ENCODE data around the gene PDPN.

PDPN gene

GRCh38 chr1:13583595-13583965 is at the start of gene PDPN:
Gene PDPN (plus strand): TSS chr1:13583832. CDS start chr1:13584034, 202 bp downstream.
- no peak for TF ChIP-seq CTCF (IDR thresholded peaks at IDR 0.05; ENCODE audit: borderline replicate concordance, control extremely low read depth, extremely low read depth, insufficient read depth, missing control alignments)
- in situ Hi-C loops (cut with MboI; ENCODE audit: low sequenced_read_pairs, unreplicated experiment), result no loop called here
- DNase-seq (ENCODE audit: low spot score), result no peak

GRCh38 chr1:13535227-13535626 is 48.4 kb upstream of the PDPN start:
- TF ChIP-seq CTCF (IDR thresholded peaks at IDR 0.05; ENCODE audit: borderline replicate concordance, control extremely low read depth, extremely low read depth, insufficient read depth, missing control alignments), result no peak
- DNase-seq (ENCODE audit: low spot score), result no peak
- in situ Hi-C loops (cut with MboI; ENCODE audit: low sequenced_read_pairs, unreplicated experiment), result no loop called here

GRCh38 chr1:13536571-13536970 is 47.1 kb upstream of the PDPN start:
- in situ Hi-C loops (cut with MboI; ENCODE audit: low sequenced_read_pairs, unreplicated experiment), result no loop called here
- no peak for DNase-seq (ENCODE audit: low spot score)
- TF ChIP-seq CTCF (IDR thresholded peaks at IDR 0.05; ENCODE audit: borderline replicate concordance, control extremely low read depth, extremely low read depth, insufficient read depth, missing control alignments), result no peak

- in situ Hi-C loops (cut with MboI; ENCODE audit: low sequenced_read_pairs, unreplicated experiment), result no loop called here
- no peak for TF ChIP-seq CTCF (IDR thresholded peaks at IDR 0.05; ENCODE audit: borderline replicate concordance, control extremely low read depth, extremely low read depth, insufficient read depth, missing control alignments)
These were observed 44.8 kb upstream of the PDPN start for GRCh38 chr1:13538832-13539231.

GRCh38 chr1:13539683-13540082 is 43.9 kb upstream of the PDPN start:
- in situ Hi-C loops (cut with MboI; ENCODE audit: low sequenced_read_pairs, unreplicated experiment), result no loop called here
- no peak for TF ChIP-seq CTCF (IDR thresholded peaks at IDR 0.05; ENCODE audit: borderline replicate concordance, control extremely low read depth, extremely low read depth, insufficient read depth, missing control alignments)
- DNase-seq (ENCODE audit: low spot score), result no peak

More at GRCh38 chr1:13538832-13539231, 44.8 kb upstream of the PDPN start:
- no peak for DNase-seq (ENCODE audit: low spot score)

GRCh38 chr1:13540866-13541265 is 42.8 kb upstream of the PDPN start:
- TF ChIP-seq CTCF (IDR thresholded peaks at IDR 0.05; ENCODE audit: borderline replicate concordance, control extremely low read depth, extremely low read depth, insufficient read depth, missing control alignments), result no peak
- no peak for DNase-seq (ENCODE audit: low spot score)
- in situ Hi-C loops (cut with MboI; ENCODE audit: low sequenced_read_pairs, unreplicated experiment), result no loop called here
